ENCODE measurements around the gene CAMSAP1.
"Not testable (repeated sequence)": the region's sequence is repeated elsewhere in the genome, so short reads cannot be mapped to it uniquely, and the experiment has no call there.

The CAMSAP1 gene

DNA sequence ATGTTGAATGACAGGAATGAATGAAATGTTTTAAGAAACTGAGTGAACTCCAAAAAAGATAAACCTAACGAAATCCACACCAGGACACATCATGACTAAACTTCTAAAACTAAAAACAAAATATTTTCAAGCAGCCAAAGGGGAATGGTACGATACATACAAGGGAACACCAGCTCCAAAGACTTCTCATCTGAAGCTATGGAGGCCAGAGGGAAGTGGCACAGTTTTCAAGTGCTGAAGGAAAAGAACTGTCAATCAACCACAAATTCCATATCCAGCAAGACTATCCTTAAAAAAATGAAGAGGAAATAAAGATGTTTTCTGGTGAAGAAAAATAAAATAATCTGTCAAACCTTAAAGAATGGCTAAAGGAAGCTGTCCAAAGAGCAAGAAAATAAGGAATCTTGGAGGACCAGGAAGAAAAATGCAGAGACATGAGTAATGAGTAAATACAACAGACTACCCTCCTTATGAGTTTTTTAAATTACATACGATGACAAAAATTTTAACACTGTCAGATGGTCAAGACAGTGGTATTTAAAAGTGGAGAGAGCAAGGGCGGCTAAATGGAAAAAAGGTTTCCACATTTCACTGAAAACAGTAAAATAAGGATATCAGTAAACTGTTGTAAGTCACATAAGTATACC, 12.0 kb downstream of the CAMSAP1 start:
- DNase-seq: no peak

DNA sequence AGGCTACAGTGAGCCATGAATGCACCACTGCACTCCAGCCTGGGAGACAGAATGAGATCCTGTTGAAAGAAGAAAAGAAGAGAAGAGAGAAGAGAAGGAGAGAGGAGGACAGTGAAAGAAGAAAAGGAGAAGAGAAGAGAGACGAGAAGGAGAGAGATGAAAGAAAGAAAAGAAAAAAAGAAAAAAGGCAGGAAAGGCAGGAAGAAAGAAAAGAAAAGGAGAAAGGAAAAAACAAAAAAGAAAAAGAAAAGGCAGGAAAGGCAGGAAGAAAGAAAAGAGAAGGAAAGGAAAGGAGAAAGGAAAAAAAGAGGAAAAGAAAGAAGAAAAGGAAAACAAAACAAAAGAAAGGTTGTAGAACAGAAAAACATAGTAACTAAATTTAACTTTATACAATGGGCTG, 14.2 kb downstream of the CAMSAP1 start:
- no peak for DNase-seq

DNA sequence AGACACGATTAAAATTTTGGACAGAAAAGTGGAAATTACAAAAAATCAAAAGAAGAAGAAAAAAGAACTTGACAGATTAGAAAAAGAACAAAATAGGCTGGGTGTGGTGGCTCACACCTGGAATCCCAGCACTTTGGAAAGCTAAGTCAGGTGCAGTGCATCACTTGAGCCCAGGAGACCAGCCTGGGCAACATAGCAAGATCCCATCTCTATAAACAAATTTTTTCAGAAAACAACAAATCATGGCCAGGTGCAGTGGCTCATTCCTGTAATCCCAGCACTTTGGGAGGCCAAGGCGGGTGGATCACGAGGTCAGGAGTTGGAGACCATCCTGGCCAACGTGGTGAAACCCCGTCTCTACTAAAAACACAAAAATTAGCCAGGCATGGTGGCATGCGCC, 15.0 kb downstream of the CAMSAP1 start:
- DNase-seq: not testable (repeated sequence)

DNA sequence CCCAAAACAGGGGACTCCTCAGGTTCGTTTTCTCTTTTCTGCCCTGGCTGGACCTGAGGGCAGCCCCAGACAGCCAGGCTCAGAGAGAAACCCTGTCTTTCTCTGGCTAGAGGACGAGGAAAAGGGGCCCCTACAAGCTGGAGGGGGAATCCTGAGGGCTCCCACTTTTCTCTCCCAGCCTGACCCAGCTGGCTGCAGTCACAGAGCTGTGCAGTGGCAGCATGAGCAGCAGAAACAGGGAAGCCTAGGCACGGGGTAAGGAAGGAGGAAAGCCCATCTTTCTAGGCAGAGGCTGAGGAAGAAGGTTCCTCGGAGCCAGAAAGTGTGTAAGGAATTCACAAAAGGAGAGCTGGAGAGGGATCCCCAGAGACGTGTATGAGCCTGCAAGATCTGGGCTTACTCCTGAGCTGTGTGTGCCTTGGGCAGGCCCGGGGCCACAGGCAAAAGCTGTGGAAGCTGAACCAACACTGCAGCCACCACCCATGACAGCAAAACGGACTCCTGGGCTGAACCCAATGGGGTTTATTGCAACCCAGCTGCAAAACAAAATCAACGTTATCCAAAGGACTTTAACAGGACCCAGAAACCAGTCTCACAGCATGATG, 16.2 kb downstream of the CAMSAP1 start:
- DNase-seq: no peak

DNA sequence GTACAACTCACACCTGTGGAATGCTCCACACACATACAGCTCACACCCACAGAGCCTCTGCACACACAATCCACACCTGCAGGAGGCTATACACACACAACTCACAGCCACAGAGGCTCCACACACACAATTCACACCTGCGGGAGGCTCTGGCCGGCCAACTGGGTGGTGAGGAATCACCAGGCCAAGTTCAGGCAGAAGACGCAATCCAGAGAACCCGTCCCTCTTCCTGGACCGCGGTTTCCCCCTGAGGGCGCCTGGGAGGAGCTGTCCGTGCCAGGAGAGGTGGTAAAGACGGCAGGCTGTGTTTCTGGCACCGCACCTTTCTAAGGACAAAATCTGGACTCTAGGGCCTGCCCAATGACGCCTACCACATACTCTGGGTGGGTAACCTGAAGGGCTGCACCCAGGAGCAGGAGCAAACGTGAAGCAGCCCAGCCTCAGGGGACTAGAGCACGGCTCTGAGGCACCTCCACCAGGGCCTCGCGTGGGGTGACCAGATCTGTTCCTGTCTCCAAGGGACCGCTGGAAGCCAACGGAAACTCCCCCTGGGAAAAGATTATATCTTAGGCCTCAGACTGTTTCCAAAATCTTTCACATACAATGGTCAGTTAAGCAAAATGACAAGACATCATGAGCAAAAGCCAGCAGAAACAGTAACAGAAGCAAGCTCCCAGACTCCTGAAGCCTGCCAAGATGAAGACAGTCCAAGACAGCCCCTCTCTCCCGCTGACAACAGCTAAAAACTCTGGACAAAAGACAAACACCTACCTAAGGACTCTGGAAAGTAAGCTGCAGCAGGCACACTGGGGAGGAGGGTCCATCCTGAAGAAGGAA, 16.9 kb downstream of the CAMSAP1 start:
- no peak for DNase-seq

DNA sequence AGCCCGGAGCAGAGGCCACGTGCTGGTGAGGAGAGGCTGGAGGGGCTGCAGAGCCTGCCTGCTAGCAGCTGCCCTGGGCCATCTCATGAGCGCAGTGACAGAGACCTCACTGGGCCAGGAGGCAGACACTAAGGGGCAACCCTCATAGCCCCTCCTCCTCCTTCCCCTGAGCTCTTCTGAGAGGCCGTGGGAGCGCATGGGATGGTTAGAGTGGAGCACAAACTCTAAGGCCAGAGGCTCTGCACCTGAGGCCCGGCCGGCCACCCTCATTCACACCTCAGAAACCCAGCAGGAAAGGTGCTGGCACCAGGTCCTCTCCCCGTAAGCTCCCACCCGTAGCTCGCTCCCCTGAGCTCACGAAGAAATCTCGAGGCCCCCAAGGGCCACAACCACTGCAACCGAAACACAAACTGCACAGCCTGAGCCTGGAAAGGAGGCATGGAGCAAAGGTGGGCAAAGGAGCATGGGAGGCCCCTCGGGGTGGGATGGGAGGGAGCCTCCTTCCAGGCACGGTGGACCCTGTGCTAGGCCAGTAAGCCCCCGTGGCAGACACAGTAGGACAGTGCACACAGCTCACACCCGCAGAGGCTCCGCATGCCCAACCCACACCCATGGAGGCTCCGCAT, 17.7 kb downstream of the CAMSAP1 start:
- DNase-seq: no peak

DNA sequence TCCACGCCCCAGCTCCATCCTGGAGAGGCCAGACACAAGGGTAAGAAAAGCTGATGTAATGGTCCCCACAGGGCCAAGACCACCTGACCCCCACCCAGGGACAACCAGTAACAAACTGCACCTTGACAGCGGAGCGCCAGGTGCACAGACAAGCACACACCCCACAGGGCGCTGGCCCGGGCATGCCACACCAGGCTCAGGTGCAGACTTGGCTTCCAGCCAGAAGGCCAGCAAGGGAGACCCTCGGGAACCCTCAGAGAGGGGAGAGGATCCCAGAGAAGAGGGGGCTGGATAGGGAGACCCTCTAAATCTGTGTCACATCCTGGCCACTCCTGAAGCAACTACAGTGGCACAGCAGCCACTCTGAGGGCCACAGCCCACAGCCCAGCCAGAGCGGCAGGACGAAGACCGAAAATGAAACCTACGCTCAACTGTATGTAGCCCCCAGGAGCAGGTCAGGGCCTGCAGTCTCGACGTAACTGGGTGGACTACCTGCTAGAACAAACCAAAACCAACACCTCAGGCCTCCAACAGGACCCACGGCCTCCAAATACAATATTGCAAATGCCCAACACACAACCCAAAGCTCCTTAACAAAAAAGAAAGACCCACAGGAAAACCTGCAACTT, 18.5 kb downstream of the CAMSAP1 start:
- DNase-seq: no peak

DNA sequence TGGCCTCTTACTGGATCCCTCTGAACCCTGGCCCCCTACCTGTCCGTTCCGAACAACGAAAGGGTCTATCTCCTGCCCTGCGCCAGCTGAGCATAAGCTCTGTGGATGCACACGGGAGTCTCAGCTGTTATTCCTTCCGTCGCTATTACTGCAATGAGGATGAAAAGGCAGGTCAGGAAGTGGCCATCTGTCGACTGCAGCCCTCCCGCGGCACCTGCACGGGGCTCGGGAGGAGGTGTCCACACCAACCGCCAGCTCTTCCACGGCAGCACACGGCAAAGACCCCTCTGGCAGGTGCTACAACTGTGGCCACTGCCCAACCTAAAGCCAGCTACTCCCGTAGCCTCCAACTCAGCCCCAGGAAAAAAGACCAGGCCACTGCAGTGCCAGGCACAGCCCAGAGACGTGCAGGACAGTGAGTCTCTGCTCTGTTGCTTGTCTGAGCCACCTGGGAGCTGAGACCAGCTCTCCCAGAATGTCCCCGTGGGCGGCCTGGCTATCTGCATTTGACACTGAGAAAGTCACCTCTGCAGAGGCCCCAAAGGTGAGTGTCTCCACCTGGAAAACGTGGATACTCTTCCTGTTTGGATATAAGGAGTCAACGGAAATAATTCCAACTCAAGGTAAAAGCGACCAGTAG, 19.1 kb downstream of the CAMSAP1 start:
- no peak for DNase-seq

DNA sequence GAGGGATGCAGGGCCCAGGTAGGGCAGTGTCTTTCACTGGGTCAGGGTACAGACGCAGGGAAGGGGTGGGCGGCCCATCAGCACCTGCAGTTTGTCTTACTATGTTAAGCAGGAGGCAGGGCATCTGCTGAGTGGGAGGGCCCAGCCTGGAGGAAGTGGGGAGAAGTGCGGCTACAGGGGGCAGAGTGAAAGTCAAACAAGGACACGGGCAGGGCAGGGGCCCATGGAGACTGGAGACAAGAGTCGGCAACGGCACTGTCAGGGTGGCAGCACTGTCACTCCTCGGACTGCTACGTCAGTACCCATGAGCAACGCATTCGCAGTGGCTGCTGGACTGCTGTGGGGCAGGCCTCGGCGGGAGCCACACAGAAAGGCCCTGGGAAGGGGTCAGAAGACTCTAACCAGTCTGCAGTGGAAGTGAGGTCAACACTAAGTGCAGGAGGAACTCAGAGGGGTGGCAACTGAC, 19.7 kb downstream of the CAMSAP1 start:
- DNase-seq: no peak

DNA sequence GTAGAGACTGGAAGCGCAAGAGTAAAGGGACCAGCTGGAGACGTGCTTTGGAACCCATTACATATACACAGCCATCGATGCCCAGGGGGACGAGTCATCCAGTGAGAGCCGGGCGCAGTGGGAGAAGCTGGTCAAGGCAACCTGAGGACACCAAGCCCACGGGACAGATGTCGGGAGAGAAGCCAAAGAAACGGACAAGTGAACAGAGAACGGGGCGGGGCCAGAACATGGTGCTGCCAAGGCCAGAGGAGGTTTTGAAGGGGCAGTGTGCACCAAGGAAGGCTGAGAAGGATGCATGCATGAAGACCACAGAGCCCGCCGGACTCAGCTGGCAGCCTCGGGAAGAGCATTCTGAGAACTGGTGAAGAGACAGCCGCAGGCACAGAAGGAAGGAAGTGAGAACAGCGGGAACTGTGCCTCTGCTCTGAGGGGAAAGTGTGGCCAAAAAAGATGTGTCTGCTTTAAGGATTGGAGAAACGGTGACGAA, 20.3 kb downstream of the CAMSAP1 start:
- no peak for DNase-seq

DNA sequence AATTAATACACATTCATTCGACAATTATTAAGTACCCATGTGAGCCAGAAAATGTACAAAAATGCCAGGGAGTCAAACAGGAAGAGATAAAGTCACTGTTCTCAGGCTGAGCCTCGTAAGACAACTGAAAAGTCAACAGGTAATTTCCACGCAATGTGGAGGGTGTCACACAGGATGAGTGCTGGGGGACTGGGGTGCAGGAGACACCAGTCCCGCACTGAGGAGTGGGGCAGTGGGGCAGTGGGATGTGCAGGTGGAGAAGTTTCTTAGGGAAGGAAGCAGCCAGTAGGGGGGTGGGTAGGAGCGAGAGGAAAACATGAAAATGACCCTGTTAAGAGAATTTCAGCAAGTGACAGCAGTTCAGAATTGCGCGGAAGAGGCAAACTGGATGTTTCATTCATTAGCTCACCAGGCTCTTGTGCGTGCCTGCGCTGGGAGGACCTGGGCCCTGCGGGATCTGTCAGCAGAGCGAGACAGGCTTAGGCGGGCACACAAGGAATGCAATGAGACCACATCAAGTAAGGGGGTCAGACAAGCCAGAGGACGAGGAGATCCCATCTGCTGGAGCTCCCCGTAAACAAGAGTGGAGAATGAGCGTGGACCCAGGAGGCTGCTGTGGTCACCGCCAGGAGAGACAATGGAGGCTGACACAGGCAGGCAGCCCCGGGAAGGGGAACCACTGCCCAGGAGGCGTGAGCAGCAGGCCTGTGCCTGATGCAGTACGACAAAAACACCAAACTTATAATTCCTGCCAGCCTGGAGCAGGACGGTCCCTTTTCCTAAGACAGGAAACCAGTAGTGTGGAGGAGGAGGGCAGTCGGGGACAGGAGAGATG, 21.0 kb downstream of the CAMSAP1 start:
- DNase-seq: no peak

DNA sequence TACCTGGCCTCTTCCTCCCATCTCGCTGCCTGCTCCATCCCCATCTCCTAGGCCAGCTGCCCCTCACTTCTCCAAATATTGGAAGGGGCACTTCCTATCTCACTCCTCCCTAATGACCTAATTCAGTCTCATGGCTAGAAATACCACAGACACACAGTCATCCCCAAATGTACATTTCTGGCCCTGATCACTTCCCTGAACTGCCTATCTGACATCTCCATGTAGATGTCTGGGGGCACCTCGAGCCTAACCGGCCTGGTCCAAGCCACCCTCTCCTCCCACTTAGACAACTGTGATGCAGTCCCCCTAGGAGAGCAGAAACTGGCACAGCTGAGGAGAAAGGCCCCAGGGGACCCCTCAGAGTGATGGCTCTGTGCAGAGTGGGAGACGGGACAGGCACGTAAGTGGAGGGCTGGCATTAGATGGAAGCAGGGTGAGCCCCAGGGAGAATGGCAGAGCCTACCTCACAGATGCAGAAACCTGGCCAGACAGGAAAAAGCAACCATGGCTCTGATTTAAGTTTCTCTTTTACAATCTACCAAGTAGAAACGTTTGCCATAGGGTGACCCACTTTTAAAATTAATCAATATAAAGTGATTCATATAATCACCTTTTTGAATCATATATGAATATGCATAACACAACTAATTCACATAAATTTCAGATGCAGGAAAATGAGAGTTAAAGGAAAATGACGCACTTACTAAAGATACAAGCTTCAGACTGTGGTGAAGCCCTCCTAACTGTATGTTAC, 22.1 kb downstream of the CAMSAP1 start:
- no peak for DNase-seq

DNA sequence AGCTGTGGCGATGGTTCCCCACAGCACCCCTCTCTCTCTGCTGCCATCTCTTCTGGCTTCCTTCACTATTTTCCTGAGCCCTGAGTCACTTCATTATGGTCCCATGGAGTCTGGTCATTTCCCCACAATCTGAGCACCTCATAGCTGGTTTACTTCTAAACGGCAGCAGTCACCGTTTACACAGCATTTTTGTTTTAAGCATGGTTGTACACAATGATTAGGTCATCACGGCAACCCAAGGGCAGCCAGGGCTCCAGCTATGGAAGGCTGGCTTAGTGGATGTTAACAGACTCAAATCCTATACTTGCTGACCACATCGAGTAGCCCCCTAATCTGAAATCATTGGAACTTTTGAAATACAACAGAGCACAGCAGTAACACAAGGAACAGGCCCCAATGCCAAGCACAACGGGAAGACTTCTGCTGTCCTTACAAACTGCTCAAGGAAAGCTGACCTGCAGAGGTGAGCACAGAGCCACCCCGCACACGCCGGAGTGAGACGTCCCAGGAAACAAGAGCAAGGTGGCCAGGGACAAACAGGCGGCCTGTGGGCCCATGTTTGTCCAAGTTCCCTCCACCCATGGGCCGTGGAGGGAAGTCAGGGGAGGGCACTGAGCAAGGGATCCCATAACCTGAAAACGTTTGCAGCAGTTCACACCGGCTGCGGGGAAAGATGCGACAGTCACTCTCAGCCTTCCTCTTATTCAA, 22.9 kb downstream of the CAMSAP1 start:
- DNase-seq: no peak

DNA sequence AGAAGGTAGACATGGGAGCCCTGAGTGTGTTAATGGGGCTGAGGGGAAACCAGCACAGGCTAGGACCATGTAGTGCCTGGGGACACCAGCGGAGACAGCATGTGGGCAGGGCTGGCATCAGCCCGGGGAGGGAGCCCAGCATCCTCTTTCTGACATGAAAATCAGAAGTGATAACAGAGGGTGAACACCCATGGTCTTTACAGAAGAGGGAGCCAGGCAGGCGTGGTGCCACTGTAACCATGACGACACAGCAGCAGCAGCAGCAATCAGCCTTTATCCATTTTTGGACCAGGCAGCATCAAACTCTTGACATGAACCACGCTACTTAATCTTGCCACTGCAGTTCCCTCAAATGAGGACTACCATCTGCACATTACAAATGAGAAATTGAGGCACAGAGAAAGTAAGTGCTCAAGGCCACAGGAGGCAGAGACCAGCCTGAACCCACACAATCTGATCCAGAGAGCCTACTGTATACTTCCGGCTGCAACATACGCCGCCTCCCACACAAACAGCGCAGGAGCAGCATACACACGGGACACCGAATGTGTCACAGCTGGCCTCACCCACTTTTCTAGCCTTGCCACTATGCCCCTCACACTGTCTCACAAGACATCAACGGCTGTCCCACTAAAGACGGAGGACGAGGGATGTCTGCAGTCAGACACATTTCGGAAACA, 23.8 kb downstream of the CAMSAP1 start:
- no peak for DNase-seq

DNA sequence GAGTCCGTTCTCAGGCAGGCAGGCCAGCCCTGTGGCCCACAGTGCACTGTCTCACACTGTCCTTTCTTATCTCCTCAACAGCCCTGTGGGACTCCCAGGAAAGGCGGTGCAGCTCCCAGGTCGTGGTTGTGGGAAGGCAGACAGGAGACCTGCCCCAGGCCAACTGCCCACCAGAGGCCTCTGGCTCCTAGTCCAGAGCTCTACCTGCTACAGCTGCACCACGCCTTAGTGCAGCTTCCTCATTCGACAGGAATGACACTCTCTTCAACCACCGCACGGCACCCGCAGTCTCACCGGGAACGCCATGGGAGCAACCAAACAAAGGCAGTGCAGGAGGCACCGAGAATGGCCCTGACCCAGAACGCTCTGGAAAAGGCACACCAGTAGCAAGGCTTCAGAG, 25.3 kb downstream of the CAMSAP1 start:
- DNase-seq: no peak

DNA sequence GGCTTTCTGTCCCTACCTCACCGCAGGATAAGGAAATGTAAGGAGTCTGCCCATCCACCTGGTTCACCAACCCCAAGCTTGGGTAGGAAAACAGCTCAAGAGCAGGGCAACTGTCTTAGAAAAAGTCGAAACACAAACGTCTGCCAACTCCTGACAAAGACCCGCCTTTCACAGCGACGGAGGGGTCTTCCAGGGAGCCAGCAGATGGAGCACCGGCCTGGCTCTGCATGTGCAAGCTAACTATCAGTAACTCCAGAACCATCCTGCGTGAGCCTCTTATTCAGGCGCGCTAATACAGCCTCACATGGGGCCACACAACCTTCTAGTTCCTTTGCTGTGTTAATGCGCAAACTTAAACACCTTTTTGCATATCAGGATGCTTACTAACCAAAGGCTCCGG, 26.9 kb downstream of the CAMSAP1 start:
- no peak for DNase-seq

DNA sequence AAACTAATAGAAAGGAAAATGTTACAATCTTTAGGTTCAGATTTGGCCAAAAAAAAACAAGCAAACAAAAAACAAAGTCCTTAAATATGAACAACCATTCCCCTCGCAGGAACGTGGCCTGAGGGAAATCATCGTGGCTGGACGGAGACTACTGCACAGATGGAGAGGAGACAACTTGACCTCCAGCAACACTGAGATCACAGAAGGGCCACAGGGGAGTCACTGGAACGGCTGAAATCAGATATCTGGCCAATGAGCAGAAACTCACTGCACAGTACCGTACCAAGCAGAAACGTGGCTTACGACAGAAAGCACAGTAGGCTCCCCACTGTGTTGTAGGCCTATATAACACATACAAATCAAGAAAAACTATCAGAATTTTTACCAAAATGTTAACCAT, 27.7 kb downstream of the CAMSAP1 start:
- DNase-seq: no peak

DNA sequence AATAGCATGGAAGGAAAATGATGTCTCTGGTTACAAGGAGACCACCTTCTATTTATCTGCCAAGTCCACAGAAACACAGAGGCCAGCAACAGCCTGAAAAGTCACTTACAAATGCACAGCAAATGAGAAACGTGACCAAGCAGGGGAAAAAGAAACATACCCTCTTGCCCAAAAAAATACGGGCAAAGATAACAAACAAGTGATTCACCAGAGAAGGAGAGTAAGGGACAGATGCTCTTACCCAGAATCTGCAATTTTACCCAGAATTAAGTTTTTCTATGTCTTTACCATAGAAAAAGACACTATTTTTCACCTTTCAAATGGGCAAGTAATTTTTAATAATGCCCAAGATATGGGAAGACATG, 28.1 kb downstream of the CAMSAP1 start:
- no peak for DNase-seq

DNA sequence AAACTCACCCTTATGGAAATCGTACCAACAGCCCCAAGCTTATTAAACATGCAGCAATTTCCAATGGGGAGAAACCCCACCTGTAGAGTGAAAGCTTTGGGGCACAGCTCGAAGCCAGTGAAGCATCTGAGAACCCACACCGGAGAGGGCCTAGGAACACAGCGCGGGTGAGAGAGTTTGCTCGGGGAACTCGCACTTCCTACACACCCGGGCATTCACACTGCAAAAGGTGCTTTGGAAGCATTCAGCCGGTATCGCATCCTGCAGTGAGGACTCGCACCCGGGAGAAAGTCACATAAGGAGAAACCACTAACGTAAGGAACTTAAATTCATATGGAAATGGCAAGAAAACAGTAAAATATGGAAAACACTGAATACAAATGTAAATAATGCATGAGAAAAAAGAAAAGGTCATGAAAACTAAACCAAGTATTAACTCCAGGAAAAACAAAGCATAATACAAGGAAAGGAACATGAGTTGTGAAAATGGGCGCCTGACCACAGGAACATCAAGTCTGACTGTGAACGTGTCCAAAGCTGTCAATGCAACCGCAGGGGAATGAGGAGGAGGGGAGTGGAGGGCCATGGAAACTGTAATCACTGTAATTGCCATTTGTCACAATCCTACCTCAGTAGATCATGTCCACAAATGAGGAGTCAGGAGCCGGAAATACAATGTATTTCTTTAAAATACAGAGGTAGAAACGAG, 28.7 kb downstream of the CAMSAP1 start:
- no peak for DNase-seq

Measured in GOT3 (cell line).